ENCODE data around the gene ZNF892.
A peak's percentile ranks its signal among the peaks of the same experiment; 100 is the strongest.

The ZNF892 gene

GRCh38 chr2:95207111-95207961, at the start of gene ZNF892:
Gene ZNF892, plus strand, starts transcription at chr2:95207521. Its CDS starts 295 bp downstream, at chr2:95207816.
- peaks cover 35% of the 10 kb centered on the region for H3K36me3 ChIP-seq (ENCODE audit: control insufficient read depth, insufficient read depth, low read length)
- peaks cover 13% of the 10 kb centered on the region for H3K27me3 ChIP-seq (ENCODE audit: control insufficient read depth, insufficient read depth, low read length)
- H3K4me3 ChIP-seq (ENCODE audit: low read depth, low read length): peak within 1 kb of the TSS; percentile 77
- peaks cover 30% of the 10 kb centered on the region for H3K9me3 ChIP-seq (ENCODE audit: control insufficient read depth, insufficient read depth, low read depth, low read length)
- H3K27ac ChIP-seq (ENCODE audit: low read depth, low read length): 0 out of 2 replicates have a peak within 1 kb of the TSS, but pooled peaks have one; percentile 17
- H3K4me1 ChIP-seq (ENCODE audit: control insufficient read depth, insufficient read depth, low read length): peaks cover 7% of the 10 kb centered on the region
- peak within 1 kb of the TSS; percentile 64 for H3K9ac ChIP-seq (ENCODE audit: low read length)

GRCh38 chr2:95158441-95158840, 48.9 kb upstream of the ZNF892 start:
- Histone ChIP-seq H3K4me1 (ENCODE audit: control insufficient read depth, insufficient read depth, low read length) (0 out of 2 replicates have a peak, but pooled peaks cover 8% of the 10 kb centered on the region), H3K9ac (ENCODE audit: low read length) (peak overlapping the region; percentile 74), H3K4me3 (ENCODE audit: low read depth, low read length) (peak overlapping the region; percentile 94), H3K27ac (ENCODE audit: low read depth, low read length) (no peak overlapping the region), H3K27me3 (ENCODE audit: control insufficient read depth, insufficient read depth, low read length) (peaks cover 11% of the 10 kb centered on the region), H3K9me3 (ENCODE audit: control insufficient read depth, insufficient read depth, low read depth, low read length) (peaks cover 8% of the 10 kb centered on the region; the same call in 1 of the 2 replicates), H3K36me3 (ENCODE audit: control insufficient read depth, insufficient read depth, low read length) (peaks cover 39% of the 10 kb centered on the region)

- Histone ChIP-seq H3K4me3 (ENCODE audit: low read depth, low read length) (peak overlapping the region; percentile 94), H3K9me3 (ENCODE audit: control insufficient read depth, insufficient read depth, low read depth, low read length) (peaks cover 3% of the 10 kb centered on the region; the same call in 1 of the 2 replicates), H3K27ac (ENCODE audit: low read depth, low read length) (no peak overlapping the region), H3K9ac (ENCODE audit: low read length) (peak overlapping the region; percentile 74), H3K4me1 (ENCODE audit: control insufficient read depth, insufficient read depth, low read length) (0 out of 2 replicates have a peak, but pooled peaks cover 8% of the 10 kb centered on the region), H3K27me3 (ENCODE audit: control insufficient read depth, insufficient read depth, low read length) (peaks cover 11% of the 10 kb centered on the region), H3K36me3 (ENCODE audit: control insufficient read depth, insufficient read depth, low read length) (peaks cover 34% of the 10 kb centered on the region)
Measured at GRCh38 chr2:95158891-95159619, 48.3 kb upstream of the ZNF892 start.

GRCh38 chr2:95159690-95160449, 47.5 kb upstream of the ZNF892 start, which contains the start of gene ZNF514:
Gene ZNF514, minus strand, starts transcription at chr2:95159848. Its CDS starts 6,595 bp downstream, at chr2:95153253.
- no peak within 1 kb of the TSS for H3K27ac ChIP-seq (ENCODE audit: low read depth, low read length)
- 0 out of 2 replicates have a peak, but pooled peaks cover 8% of the 10 kb centered on the region for H3K4me1 ChIP-seq (ENCODE audit: control insufficient read depth, insufficient read depth, low read length)
- peak within 1 kb of the TSS; percentile 94 for H3K4me3 ChIP-seq (ENCODE audit: low read depth, low read length)
- peaks cover 11% of the 10 kb centered on the region for H3K27me3 ChIP-seq (ENCODE audit: control insufficient read depth, insufficient read depth, low read length)
- H3K9ac ChIP-seq (ENCODE audit: low read length): peak within 1 kb of the TSS; percentile 74
- H3K9me3 ChIP-seq (ENCODE audit: control insufficient read depth, insufficient read depth, low read depth, low read length): no peaks in the 10 kb centered on the region; the same call in 1 of the 2 replicates
- H3K36me3 ChIP-seq (ENCODE audit: control insufficient read depth, insufficient read depth, low read length): peaks cover 26% of the 10 kb centered on the region

GRCh38 chr2:95165030-95165370, 42.3 kb upstream of the ZNF892 start:
- Histone ChIP-seq H3K9ac (ENCODE audit: low read length) (peak overlapping the region; percentile 93), H3K4me1 (ENCODE audit: control insufficient read depth, insufficient read depth, low read length) (peaks cover 6% of the 10 kb centered on the region), H3K4me3 (ENCODE audit: low read depth, low read length) (peak overlapping the region; percentile 91), H3K27ac (ENCODE audit: low read depth, low read length) (peak overlapping the region; percentile 90), H3K27me3 (ENCODE audit: control insufficient read depth, insufficient read depth, low read length) (no peaks in the 10 kb centered on the region), H3K36me3 (ENCODE audit: control insufficient read depth, insufficient read depth, low read length) (no peaks in the 10 kb centered on the region; the same call in 1 of the 2 replicates), H3K9me3 (ENCODE audit: control insufficient read depth, insufficient read depth, low read depth, low read length) (no peaks in the 10 kb centered on the region)

- Histone ChIP-seq H3K27me3 (ENCODE audit: control insufficient read depth, insufficient read depth, low read length) (no peaks in the 10 kb centered on the region), H3K27ac (ENCODE audit: low read depth, low read length) (peak within 1 kb of the TSS; percentile 90), H3K9ac (ENCODE audit: low read length) (peak within 1 kb of the TSS; percentile 93), H3K4me3 (ENCODE audit: low read depth, low read length) (peak within 1 kb of the TSS; percentile 91), H3K4me1 (ENCODE audit: control insufficient read depth, insufficient read depth, low read length) (peaks cover 6% of the 10 kb centered on the region), H3K36me3 (ENCODE audit: control insufficient read depth, insufficient read depth, low read length) (no peaks in the 10 kb centered on the region; the same call in 1 of the 2 replicates), H3K9me3 (ENCODE audit: control insufficient read depth, insufficient read depth, low read depth, low read length) (no peaks in the 10 kb centered on the region)
Measured at GRCh38 chr2:95165371-95166064, 41.8 kb upstream of the ZNF892 start, which contains the start of gene ZNF2. Gene ZNF2, plus strand, starts transcription at chr2:95165809. Its CDS starts 10,418 bp downstream, at chr2:95176227.

- peak overlapping the region; percentile 72 for H3K9ac ChIP-seq (ENCODE audit: low read length)
- H3K9me3 ChIP-seq (ENCODE audit: control insufficient read depth, insufficient read depth, low read depth, low read length): no peaks in the 10 kb centered on the region
- H3K4me3 ChIP-seq (ENCODE audit: low read depth, low read length): peak overlapping the region; percentile 91
- no peaks in the 10 kb centered on the region for H3K27me3 ChIP-seq (ENCODE audit: control insufficient read depth, insufficient read depth, low read length)
- no peaks in the 10 kb centered on the region; the same call in 1 of the 2 replicates for H3K36me3 ChIP-seq (ENCODE audit: control insufficient read depth, insufficient read depth, low read length)
- H3K27ac ChIP-seq (ENCODE audit: low read depth, low read length): no peak overlapping the region
- peaks cover 6% of the 10 kb centered on the region for H3K4me1 ChIP-seq (ENCODE audit: control insufficient read depth, insufficient read depth, low read length)
Measured at GRCh38 chr2:95166065-95166763, 41.1 kb upstream of the ZNF892 start.

- no peaks in the 10 kb centered on the region for H3K4me1 ChIP-seq (ENCODE audit: control insufficient read depth, insufficient read depth, low read length)
- H3K27me3 ChIP-seq (ENCODE audit: control insufficient read depth, insufficient read depth, low read length): no peaks in the 10 kb centered on the region
- H3K9ac ChIP-seq (ENCODE audit: low read length): no peak overlapping the region
- H3K36me3 ChIP-seq (ENCODE audit: control insufficient read depth, insufficient read depth, low read length): no peaks in the 10 kb centered on the region
- H3K27ac ChIP-seq (ENCODE audit: low read depth, low read length): no peak overlapping the region
- no peaks in the 10 kb centered on the region for H3K9me3 ChIP-seq (ENCODE audit: control insufficient read depth, insufficient read depth, low read depth, low read length)
- no peak overlapping the region for H3K4me3 ChIP-seq (ENCODE audit: low read depth, low read length)
Measured at GRCh38 chr2:95171902-95172301, 35.4 kb upstream of the ZNF892 start.

GRCh38 chr2:95174031-95174542, 33.2 kb upstream of the ZNF892 start:
- no peaks in the 10 kb centered on the region for H3K4me1 ChIP-seq (ENCODE audit: control insufficient read depth, insufficient read depth, low read length)
- H3K27me3 ChIP-seq (ENCODE audit: control insufficient read depth, insufficient read depth, low read length): no peaks in the 10 kb centered on the region
- no peaks in the 10 kb centered on the region for H3K9me3 ChIP-seq (ENCODE audit: control insufficient read depth, insufficient read depth, low read depth, low read length)
- H3K36me3 ChIP-seq (ENCODE audit: control insufficient read depth, insufficient read depth, low read length): no peaks in the 10 kb centered on the region
- H3K4me3 ChIP-seq (ENCODE audit: low read depth, low read length): no peak overlapping the region
- H3K9ac ChIP-seq (ENCODE audit: low read length): no peak overlapping the region
- H3K27ac ChIP-seq (ENCODE audit: low read depth, low read length): no peak overlapping the region

Data from HUES6 (cell line).